HCT116 (cell line): ENCODE measurements around the gene SERTM1.

ENCODE experiments used
- CEBPB ChIP-seq: IDR thresholded peaks from 2 replicates; pipeline ENCODE4 v1.6.1; 2012; ENCODE audit warnings: low read depth
- EZH2 ChIP-seq: fragments of 200-600 bp; sonication (generic); IDR thresholded peaks from 2 replicates; pipeline ENCODE4 v1.6.1; 2017; ENCODE audit warnings: antibody characterized with exemption, mixed run types
- JUND ChIP-seq: IDR thresholded peaks from 2 replicates; pipeline ENCODE4 v1.6.1; 2012
- POLR2A ChIP-seq: IDR thresholded peaks from 2 replicates; pipeline ENCODE4 v1.7.0; 2011; ENCODE audit warnings: borderline replicate concordance; ENCODE audit not compliant: insufficient read depth, insufficient read length; ENCODE audit errors: extremely low read depth
- POLR2AphosphoS5 ChIP-seq: IDR thresholded peaks from 2 replicates; pipeline ENCODE4 v1.6.1; 2011; ENCODE audit warnings: mild to moderate bottlenecking, low read depth, low read length, moderate library complexity
- SIN3A ChIP-seq: IDR thresholded peaks from 2 replicates; pipeline ENCODE4 v1.6.1; 2012; ENCODE audit warnings: low read depth
- SRF ChIP-seq: IDR thresholded peaks from 2 replicates; pipeline ENCODE4 v1.6.1; 2012; ENCODE audit warnings: low read depth
- TF ChIP-seq, protein P1 (sequence below), 3 experiments: fragments of 200-600 bp in 1 of 3; sonication (generic) in 1 of 3; IDR thresholded peaks in 2 of 3; conservative IDR thresholded peaks in 1 of 3; 2 replicates each; pipeline ENCODE4 v1.5.1; 2012 to 2017; ENCODE audit warnings: low read depth in 2 of 3, low read length in 2 of 3, antibody characterized with exemption in 1 of 3, borderline replicate concordance in 1 of 3, control low read depth in 1 of 3, mild to moderate bottlenecking in 1 of 3, mixed read lengths in 1 of 3, mixed run types in 1 of 3, moderate library complexity in 1 of 3; ENCODE audit not compliant: insufficient read depth in 1 of 3

- TF ChIP-seq, protein P1, sequence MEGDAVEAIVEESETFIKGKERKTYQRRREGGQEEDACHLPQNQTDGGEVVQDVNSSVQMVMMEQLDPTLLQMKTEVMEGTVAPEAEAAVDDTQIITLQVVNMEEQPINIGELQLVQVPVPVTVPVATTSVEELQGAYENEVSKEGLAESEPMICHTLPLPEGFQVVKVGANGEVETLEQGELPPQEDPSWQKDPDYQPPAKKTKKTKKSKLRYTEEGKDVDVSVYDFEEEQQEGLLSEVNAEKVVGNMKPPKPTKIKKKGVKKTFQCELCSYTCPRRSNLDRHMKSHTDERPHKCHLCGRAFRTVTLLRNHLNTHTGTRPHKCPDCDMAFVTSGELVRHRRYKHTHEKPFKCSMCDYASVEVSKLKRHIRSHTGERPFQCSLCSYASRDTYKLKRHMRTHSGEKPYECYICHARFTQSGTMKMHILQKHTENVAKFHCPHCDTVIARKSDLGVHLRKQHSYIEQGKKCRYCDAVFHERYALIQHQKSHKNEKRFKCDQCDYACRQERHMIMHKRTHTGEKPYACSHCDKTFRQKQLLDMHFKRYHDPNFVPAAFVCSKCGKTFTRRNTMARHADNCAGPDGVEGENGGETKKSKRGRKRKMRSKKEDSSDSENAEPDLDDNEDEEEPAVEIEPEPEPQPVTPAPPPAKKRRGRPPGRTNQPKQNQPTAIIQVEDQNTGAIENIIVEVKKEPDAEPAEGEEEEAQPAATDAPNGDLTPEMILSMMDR (IDR thresholded peaks at IDR 0.05 in 2 of 3, conservative IDR thresholded peaks at IDR 0.05 in 1 of 3; ENCODE audit: borderline replicate concordance in 1 of 3, insufficient read depth in 1 of 3, low read depth in 2 of 3, low read length in 2 of 3): no peak
- TF ChIP-seq CEBPB (no peak), POLR2AphosphoS5 (no peak), SRF (no peak), EZH2 (no peak), SIN3A (no peak), POLR2A (no peak), JUND (no peak)
These were observed 7.1 kb downstream of the SERTM1 start for GRCh38 chr13:36680913-36681312.
